Stimulated activated CD4-positive, alpha-beta T cell treated with anti-CD3 and anti-CD28 coated beads, Interleukin-15, amount 100 ng/mL, for 48 hours (primary cell): ENCODE results near the gene EMILIN1.

Experiments
- DNase-seq, 2 donors: peaks; one replicate each; pipeline ENCODE4 v3.0.0-alpha.2; 2020; ENCODE audit warnings: low read depth in 2 of 2

The EMILIN1 gene

GRCh38 chr2:27122791-27123190 lies 44.4 kb downstream of the EMILIN1 start:
- no peak for DNase-seq

GRCh38 chr2:27123302-27124150 lies 45.1 kb downstream of the EMILIN1 start, which contains the start of gene ABHD1:
Gene ABHD1, plus strand, starts transcription at chr2:27123815. Its CDS starts 134 bp downstream, at chr2:27123949.
- peak in 1 of 2 donors; percentile 42 for DNase-seq

GRCh38 chr2:27125104-27125503 lies 46.7 kb downstream of the EMILIN1 start:
- DNase-seq: no peak

GRCh38 chr2:27126252-27126710 lies 47.9 kb downstream of the EMILIN1 start:
- no peak for DNase-seq

GRCh38 chr2:27127883-27128667 lies 49.7 kb downstream of the EMILIN1 start:
- DNase-seq: no peak

GRCh38 chr2:27128668-27129571 lies 50.5 kb downstream of the EMILIN1 start:
- DNase-seq: no peak

GRCh38 chr2:27130396-27130795 lies 52.0 kb downstream of the EMILIN1 start:
- no peak for DNase-seq

- no peak for DNase-seq
Observed at GRCh38 chr2:27131429-27131828, 53.0 kb downstream of the EMILIN1 start.

- peak in 1 of 2 donors; percentile 17 for DNase-seq
Observed at GRCh38 chr2:27133195-27133875, 54.9 kb downstream of the EMILIN1 start.

GRCh38 chr2:27133905-27134780 lies 55.7 kb downstream of the EMILIN1 start, which contains the start of gene PREB:
Gene PREB, minus strand, starts transcription at chr2:27134636. Its CDS starts 215 bp downstream, at chr2:27134421.
- DNase-seq: peak; percentile 96 to 98

- no peak for DNase-seq
Observed at GRCh38 chr2:27134781-27135477, 56.5 kb downstream of the EMILIN1 start.

- no peak for DNase-seq
Observed at GRCh38 chr2:27135478-27135955, 57.1 kb downstream of the EMILIN1 start.
